Activated CD4-positive, alpha-beta T cell treated with anti-CD3 and anti-CD28 coated beads, Interleukin-2, amount 50 U/mL, for 1 hour (primary cell): ENCODE measurements around the gene INPP5A.
"Not testable (repeated sequence)": the region's sequence is repeated elsewhere in the genome, so short reads cannot be mapped to it uniquely, and the experiment has no call there.

Source experiments
- DNase-seq: peaks from one replicate; pipeline ENCODE4 v3.0.0-alpha.2; 2020

Gene INPP5A

DNA sequence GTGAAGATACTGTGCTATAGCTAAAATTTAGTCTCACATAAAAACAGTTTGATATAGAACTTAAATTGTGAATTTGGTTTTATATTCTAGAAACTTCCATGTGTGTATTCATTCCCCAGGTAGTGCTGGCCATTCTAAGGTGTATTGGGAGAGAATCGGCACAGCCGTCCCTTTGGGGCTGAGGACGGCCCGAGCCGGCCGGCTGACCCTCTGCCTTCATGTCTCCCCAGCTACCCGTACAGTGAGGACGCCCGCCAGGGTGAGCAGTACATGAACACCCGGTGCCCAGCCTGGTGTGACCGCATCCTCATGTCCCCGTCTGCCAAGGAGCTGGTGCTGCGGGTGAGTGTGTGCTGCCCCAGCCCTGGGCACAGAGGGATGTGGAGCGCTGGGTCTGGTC is 239.9 kb downstream of the INPP5A start:
- no peak for DNase-seq

DNA sequence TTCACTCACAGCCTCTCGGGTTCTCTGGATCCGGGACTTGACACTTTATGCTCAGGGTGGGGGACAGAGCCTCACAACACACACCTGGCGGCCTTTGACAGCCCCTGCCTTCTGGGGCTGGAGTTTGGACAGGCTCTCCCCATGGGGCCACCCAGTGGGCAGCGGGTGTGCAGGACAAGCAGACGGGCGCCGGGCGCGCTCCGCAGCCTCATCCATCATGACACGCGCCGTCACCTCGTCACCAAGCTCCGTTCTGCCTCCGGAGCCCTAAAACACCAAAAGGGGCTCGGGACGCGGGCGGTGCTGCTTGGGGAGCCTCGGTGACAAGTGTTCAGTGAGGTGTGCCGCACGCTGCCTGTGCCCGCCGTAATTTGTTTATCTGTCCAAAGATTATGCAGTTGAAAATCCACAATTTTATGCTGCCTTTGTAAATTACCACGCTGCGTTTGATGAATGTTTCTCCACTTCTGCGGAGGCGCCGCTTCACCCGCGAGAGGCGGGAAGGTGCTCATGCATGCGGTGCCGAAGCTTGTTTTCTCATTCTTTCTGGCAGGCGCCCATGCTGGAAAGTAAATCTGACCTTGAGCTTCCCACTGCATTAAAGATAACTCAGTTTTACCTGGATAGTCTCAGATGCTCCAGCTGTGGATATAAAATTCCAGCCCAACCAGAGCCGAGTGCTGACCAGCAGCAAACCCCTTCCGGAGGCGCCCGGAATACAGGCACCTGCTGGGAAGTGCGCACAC is 242.1 kb downstream of the INPP5A start:
- DNase-seq: no peak

DNA sequence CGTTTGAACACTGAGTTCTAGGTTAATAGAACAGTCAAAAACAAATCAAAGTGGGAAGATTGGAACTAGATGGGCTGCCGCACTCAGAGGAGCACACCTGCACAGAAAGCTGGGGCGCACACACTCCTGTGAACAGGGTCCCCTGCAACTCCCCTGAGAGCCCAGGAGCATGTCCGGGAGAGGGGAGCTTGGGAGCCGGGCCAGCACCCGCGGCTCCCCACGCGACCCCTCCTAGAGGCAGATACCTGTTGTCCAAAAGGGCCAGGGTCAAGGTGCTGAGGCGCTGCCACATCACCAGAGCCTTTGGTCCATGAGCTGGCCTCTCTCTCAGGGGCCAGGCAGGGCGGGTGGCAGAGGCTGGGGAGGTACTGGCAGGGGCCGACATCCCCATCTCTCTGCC is 242.8 kb downstream of the INPP5A start:
- no peak for DNase-seq

DNA sequence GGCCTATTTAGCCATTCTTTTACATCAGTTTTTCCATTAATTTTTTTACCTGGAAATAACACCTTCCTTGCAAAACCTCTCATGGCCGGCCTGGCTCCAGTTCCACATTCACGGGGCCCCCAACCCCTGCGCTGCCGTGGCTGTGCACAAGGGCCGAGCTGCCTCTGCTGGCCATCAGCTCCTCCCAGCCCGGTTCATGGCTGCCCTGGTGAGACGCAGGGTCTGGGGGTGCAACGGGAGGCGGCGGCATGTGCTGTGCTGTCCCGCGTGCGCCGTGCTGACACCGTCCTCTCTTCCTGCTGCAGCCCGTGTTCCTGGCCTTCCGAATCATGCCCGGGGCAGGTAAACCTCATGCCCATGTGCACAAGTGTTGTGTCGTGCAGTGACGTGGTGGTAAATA is 244.0 kb downstream of the INPP5A start:
- DNase-seq: no peak

DNA sequence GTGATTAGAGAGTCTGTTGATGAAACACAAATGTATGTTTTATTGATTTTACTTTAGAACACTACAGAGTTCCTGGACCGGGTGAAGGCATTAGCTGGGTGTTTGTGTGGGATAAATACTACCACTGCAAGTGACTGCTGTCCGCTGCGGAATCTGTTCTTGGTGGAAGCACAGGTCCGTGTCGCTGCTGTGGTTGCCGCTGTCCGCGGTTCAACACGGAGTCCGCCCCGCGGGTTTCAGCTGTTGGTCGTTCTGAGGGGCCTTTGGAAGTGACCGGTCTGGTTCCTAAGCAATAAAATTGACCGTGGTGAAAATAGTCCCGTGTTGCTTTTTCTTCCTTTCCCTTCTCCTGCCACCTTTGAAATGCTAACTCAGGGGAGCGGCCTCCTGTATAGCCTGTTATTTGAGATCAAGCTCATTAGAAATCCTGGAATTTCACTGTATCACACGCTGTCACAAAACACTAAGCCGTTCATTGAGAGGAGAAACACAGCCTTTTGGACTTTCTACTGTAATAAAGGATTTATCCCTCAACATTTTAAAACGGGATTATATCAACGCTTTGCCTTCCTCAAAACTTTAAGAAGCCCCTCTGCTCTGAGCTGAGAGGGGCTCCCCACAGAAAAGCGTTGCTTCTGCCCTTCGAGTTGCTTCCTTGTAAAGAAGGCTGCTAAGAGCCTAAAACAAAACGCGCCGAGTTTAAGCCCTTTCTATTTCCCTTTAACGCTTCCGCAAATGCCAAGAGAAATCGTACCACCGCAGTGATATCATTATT is 245.8 kb downstream of the INPP5A start:
- DNase-seq: no peak

DNA sequence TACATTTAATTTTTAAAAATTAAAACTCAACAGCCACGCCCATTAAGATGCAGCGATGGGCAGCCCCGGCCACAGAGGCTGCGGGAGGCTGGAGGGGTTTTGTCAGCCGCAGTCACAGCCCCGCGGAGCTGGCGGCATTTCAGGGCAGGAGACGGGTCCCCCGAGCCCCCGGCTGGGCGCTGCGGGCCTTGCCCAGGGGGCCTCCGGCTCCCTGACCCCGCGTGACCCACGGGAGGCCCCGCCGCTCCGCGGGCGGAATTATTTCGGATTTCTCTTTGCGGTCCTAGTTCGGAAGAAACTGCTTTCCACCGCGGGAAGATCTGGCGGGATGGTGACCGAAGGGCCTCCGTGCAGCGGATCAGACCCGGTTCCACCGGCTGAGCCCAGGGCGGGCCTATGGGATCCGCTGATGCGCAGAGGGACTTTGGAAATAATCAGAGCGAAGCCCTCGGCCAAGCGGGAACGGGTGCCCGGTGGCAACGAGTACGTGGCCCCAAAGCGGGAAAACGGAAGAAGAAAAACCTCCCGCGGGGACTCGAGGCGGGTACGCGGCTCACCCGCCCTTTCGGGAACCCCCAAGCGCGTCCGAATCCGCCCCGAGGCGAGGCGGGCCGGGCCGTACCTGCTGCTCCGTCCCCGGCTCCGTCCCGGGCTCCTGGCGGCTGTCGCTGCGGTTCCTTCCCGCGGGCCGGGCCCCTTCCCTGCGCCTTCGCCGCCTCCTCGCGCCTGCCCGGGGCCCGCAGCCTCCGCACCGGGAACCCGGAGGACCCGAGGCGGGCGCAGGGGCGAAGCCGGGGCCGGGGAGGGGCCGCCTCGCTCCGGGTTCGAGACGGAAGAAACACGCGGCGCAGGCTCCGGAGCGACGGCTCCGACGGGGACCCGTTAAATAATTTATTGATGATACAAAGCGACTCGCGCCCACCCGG is 246.6 kb downstream of the INPP5A start:
- no peak for DNase-seq

DNA sequence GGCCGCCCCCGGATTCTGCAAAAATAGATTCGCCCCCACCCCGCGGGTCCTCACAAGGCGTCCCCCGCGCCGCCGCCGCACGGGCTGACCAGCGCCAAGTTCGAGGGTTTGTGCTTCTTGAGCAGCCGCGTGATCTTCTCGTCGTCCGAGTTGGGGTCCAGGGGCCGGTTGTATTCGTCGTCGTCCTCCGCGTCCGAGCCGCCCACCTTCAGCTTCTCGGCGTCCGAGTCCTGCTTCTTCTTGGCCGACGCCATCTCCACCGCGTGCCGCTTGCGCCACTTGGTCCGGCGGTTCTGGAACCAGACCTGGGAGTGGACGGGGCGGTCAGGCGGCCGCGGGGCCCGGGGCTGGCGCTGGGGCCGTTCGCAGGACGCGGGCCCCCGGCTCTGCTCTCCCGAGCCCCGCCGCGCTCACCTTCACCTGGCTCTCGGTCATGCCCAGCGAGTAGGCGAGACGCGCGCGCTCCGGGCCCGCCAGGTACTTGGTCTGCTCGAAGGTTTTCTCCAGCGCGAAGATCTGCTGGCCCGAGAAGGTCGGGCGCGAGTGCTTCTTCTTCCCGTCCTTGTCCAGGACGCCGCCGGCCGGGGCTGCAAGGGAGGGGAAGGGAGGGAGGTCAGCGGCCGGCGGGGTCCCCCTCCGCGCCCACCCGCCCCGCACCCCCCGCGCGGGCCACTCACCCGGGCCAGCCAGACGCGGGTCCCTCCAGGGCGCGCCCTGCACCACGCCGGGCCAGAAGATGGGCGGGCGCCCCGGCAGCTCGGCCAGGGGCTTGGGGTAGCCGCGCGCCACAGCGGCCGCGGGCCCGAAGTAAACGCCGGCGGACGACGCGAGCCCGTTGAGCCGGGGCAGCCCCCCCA is 247.5 kb downstream of the INPP5A start:
- DNase-seq: no peak

DNA sequence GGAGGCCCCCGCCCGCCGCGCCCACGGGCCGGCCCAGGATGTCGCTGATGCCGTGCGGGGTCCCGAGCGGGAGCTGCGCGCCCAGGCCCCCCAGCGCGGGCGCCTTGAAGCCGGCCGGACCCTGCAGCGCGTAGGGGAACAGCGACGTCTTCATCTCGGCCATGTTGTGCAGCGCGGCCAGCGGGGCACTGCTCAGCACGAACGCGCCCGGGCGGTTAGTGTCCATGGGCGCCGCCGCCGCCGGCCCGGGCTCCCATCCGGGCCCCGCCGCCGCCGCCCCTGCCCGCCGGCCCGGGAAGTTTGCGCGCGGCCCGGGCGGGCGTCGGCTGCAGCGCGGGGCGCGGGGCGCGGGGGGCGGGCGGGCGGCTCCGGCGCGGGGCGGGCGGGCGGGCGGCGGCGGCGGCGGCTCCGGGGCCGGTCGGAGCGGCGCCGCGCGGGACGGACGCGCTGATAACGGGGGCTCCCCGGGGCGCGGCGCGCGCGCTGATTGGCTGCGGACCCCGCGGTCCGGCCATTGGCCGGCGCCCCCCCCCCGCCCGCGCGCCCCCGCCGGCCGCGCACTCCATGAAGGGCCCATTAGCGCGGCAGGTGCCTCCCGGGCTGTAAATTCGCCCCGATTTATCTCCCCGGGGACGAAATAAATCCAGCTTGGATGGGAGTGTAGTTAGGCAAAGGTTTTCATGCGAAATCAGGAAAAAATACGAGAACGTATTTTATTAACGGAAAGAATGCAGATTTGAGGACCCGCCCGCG is 248.3 kb downstream of the INPP5A start, which contains the start of gene NKX6-2:
Gene NKX6-2, minus strand, starts transcription at position 425 of the 753 bp plus-strand sequence. Its CDS starts 199 bp downstream, at position 226.
- DNase-seq: no peak

DNA sequence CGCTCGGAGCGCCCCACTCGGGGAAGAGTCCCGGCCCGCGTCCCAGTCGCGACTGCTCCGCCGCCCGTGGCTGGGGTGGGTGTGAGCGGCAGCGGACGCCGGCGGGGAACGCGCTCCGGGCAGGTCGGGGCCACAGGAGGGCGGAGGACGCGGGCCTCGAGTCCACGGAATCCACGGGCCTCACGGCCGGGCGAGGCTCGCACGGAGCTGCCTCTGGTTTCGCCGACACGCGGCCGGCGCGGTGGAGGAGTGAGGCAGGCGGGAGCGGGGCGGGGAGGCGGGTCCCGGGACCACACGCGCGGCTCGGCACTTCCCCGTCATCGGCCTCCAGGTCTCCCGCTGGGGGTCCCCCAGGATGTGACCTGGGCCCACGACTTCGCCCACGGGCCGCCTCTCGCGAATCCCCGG is 248.9 kb downstream of the INPP5A start:
- DNase-seq: no peak

DNA sequence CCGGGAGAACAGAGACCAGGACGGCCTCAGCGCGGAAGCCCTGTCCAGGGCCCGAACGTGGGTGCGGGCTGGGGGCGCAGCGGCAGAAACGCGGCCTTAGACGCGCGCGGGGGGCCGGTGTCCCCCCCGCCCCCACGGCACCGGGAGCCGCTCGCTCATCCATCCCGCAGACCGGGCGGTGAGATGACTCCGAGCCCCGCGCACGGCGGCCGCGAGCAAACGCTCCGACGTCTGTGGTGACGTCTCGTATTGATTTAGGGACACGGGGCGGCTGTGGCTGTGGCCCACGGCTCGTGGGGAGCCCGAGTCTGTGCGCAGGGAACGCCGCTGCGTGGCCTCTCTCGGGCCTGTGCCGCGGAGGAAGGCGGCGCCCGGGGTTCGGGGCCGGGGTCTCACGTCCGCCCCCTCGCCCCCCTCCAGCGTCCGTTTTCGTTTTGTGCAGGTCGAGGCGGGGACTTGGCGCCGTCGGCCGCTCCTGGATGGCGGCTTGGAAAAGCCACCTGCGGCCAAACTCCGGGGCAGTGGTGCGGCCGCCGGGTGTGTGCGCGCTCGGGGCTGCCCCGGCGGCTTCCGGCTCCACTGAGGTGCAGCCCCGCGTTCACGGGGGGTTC is 249.4 kb downstream of the INPP5A start:
- DNase-seq: no peak

DNA sequence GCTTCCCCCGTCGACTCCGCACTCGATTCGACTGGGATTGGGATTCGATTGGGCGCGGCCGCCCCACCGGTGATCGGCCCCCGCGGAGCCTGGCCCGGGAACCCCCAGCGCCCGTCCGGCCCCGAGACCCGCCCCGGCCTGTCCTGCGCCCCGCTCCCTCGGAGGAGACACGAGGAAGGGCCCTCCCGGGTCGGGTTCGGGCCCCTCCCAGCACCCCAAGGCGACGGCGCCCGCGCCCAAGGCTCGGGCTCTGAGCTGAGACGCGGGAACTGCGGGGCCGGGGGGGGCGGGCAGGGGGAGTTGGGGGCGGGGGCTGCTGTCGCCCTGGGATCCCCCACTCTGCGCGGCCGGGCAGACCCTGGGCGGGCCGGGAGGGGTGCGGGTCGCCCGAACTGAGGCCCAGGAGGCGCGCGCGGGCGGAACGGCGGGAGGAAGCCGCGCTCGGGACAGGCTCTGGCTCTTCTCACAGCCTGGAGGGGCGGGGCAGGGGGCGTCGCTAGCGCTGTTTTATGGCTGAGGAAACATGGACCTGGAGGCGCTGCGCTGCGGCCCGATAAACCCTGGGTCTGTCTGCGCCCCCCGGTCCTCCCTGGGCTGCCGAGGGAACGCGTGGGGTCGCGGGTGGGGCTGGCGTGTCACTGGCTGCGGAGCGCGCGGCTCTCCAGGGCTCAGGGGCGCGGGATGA is 250.1 kb downstream of the INPP5A start:
- no peak for DNase-seq

DNA sequence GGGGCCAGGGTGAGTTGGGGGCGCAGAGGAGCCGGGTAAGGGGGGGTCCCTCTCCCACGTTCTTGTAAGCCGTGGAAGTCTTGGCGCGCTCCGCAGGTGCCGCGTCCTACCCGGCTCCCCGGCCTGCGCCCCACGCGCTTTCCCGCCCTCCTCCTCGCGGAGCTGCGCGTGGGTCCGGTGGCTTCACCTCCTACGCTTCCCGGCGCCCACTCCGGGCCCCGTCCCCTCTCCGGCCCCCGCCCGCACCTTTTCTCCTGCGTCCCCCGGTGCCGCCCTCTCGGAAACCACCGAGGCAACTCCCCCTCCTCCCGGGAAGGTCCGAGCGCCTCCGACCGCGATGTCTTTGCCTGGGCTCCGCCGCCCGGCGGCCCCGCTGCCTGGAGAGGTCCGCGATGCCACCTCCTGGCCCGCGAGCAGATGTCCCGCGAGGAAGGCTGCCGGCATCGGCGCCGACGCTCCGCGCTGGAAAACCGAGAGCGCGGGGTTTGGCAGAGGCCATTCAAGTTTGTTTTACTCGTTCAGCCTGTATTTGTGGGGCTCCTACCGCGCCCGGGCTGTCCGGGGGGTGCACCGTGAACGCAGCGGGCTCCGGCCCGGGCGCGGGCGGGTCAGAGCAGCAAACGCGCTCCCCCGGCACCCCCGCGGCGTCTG is 250.7 kb downstream of the INPP5A start:
- no peak for DNase-seq

DNA sequence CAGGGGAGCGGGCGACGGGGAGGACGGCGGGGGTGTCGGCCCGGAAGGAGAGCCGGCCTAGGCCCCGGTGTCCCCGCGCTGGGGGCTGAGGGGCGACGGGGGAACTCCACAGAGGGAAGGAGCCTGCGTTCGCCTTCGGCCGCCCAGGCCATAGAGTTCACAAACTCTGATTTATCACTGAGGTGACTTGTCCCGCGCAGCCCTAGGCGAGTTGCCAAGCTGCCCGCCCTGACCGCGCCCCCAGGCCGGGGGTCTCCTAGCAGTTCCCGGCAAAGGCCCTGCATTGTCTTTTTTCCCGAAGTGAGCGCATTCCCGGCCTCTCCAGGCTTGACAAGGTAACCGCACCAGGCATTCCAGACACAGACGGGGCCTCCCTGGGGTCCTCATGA is 251.2 kb downstream of the INPP5A start:
- DNase-seq: no peak

DNA sequence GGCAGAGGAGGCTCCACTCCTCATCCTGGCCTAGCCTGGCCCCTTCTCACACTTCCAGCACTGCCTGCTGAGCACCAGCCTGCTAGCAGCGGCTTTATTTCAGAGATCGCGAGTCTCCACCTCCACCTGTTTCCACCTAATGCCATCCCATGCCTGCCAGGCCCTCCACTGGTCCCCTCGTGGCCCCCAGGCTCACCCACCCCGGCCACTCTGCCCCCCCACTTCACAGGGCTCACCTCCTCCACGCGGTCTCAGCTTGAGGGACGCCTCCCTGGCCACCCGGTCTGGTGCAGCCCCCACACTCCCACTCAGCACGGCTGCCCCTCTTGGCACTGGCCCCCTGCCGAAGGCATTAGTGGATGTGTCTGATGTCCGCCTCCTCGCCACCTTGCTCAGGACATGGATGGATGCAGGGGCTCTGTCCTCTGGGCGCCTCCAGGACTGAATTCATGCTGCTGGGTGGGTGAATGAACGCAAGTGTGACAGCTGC is 252.1 kb downstream of the INPP5A start:
- no peak for DNase-seq

DNA sequence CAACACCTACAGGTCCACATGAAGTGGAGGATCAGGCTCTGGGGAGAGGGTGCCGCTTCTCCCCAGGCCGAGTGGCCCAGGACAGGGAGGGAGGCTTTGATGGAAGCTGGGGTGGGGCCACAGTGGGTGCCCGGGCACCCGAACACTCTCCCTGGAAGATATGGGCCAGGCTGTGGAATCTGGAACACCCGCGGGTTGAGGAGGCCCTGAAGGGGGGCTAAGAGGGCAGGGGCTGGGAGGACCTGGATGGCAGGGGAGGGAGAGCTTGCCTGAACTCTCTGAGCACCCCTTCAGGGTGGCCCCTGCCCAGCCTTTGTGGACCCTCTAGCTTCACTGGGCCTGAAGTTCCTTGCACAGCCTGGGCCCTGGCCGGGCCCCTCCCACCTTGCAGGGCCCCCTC is 252.9 kb downstream of the INPP5A start:
- no peak for DNase-seq

DNA sequence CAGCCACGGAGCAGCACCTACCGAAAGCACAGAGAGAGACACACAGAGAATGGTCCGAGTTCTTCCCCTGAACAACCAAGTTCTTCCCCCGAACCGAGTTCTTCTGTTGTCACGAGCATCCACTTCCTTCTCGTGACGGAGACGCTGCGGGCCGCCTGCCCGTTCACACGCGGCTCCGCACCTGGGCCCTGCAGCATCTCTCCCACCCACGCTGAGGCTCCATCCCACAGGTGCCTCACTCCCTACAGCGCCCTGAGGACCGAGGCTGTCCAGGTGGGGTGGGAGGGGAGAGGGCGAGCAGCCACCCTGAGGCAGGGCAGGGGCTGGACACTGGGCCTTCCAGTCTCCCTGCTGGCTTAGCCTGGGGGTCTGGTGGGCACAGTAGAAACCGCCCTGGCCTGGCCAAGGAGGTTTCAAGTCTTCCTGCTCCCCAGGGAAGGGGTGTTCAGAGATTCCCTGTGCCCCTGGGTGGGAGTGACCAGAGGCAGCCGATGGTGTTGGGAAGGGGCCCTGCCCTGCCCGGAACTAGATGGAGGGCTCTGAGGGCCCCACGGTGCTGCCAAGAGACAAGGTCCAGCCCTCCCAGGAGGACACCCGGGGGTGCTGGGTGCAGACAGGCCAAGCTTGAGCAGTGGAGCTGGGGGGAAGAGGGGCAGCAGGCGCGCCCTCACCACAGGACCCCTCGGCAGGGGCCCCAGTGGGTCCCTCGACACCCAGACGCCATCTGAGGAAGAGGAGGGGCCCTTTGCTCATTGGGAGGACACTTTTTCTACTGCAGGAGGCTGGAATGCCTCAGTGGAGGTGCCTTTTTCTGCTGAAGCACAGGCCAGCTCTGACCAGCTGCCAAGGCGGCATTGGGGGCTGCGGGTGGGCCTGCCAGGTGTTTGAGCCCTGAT is 253.6 kb downstream of the INPP5A start:
- DNase-seq: no peak

DNA sequence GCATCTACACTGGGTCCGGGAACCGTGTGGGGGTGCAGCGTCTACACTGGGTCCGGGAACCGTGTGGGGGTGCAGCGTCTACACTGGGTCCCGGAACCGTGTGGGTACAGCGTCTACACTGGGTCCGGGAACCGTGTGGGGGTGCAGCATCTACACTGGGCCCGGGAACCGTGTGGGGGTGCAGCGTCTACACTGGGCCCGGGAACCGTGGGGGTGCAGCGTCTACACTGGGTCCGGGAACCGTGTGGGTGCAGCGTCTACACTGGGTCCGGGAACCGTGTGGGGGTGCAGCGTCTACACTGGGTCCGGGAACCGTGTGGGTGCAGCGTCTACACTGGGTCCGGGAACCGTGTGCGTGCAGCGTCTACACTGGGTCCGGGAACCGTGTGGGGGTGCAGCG is 254.5 kb downstream of the INPP5A start:
- not testable (repeated sequence) for DNase-seq

DNA sequence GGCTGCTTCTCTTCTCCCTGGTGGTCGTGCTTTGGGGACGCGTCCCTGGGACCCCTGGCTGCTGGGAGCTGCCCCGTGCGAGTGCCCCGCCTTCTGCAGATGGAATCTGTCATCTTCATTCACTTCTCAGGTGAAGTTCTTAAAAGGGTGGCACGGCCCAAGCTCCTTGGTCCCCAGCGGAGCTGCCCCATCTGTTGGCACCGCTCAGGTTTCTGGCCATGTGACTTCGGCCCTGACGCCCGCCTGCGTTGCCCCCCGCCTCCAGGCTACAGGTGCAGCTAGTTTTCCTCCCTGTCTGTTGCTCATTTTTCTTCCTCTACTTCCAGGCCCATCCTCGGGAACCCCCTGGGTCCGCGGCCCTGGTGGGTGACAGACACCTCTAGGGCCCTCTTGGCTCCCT is 255.2 kb downstream of the INPP5A start:
- DNase-seq: no peak

DNA sequence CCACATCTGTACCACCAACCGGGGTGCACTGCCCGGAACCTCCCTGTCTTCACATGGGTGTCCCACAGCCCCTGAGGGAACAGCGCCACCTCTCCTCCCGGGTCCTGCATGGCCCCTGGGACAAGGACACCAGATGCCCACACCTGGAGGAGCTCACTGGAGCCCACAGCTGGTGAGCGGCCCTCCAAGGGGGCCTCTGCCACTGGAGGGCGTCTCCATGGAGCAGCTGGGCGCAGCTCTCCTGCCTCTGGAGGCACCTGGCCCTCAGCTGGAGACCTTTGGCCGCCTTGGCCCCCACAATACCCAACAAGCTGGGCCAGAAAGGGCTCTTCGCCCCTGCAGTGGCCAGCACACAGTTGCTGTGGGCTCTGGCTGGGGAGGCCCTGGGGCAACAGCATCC is 255.6 kb downstream of the INPP5A start:
- no peak for DNase-seq
